Right renal pelvis (tissue), 4 donors: ENCODE results near the gene CEP164. TPM values are rescaled to one million over a fixed set of nuclear protein-coding genes. Genes with fewer than 3 reads are reported as not detected.
"Not testable (repeated sequence)": the region's sequence is repeated elsewhere in the genome, so short reads cannot be mapped to it uniquely, and the experiment has no call there.

Source experiments
- DNase-seq, 4 donors: peaks; one replicate each; pipeline ENCODE4 v3.0.0-alpha.2; 2013; ENCODE audit warnings: low read depth in 4 of 4, low spot score in 3 of 4, missing footprints in 1 of 4
- polyA plus RNA-seq, 4 donors: library from polyadenylated mRNA; unstranded; fragments of 120-200 nt; gene quantifications; one replicate each; pipeline ENCODE4 v1.2.1, GENCODE V29; 2013; ENCODE audit not compliant: insufficient read length in 4 of 4

The CEP164 gene
- polyA plus RNA-seq, 4 donors: 20.0 to 27.4 (median 24.2) TPM

GRCh38 chr11:117303646-117304315, 23.9 kb upstream of the CEP164 start:
- no peak for DNase-seq

DNA sequence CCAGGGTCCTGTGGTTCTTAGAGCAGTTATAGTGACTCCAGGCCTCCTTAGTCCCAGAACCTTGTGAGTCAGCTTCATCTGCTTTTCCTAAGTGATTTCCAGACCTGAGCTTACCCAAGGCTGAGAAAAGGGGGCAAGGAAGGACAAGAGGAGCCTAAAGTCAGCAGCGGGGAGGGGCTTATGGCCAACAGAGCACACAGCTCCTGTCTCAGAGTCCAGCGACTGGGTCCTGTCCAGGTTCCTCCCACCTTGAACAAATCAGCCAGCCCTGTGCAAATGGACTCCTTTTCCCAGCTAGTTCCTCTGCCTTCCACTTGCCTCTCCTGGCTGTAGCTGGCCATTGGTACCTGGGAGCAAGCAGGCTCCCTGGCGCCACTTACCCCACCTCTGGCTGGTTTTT, 22.5 kb upstream of the CEP164 start:
- DNase-seq: no peak

DNA sequence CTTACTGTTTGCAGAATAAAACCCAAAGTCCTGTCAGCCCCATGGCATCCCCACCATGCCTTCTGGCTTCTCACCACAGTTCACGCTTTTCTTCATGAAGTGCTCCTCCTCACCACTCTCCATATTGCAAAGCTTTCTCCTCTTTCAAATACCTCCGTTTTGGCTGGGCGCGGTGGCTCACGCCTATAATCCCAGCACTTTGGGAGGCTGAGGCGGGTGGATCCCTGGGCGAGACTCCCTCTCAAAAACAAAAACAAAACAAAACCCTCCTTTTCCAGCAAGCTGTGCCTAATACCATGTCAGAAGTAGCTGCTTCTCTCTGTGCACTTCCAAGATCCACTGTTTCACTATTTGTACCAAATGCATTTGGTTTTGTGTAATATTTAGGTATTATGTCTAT, 18.3 kb upstream of the CEP164 start:
- no peak for DNase-seq

- no peak for DNase-seq
Observed at GRCh38 chr11:117313091-117313490, 14.6 kb upstream of the CEP164 start.

DNA sequence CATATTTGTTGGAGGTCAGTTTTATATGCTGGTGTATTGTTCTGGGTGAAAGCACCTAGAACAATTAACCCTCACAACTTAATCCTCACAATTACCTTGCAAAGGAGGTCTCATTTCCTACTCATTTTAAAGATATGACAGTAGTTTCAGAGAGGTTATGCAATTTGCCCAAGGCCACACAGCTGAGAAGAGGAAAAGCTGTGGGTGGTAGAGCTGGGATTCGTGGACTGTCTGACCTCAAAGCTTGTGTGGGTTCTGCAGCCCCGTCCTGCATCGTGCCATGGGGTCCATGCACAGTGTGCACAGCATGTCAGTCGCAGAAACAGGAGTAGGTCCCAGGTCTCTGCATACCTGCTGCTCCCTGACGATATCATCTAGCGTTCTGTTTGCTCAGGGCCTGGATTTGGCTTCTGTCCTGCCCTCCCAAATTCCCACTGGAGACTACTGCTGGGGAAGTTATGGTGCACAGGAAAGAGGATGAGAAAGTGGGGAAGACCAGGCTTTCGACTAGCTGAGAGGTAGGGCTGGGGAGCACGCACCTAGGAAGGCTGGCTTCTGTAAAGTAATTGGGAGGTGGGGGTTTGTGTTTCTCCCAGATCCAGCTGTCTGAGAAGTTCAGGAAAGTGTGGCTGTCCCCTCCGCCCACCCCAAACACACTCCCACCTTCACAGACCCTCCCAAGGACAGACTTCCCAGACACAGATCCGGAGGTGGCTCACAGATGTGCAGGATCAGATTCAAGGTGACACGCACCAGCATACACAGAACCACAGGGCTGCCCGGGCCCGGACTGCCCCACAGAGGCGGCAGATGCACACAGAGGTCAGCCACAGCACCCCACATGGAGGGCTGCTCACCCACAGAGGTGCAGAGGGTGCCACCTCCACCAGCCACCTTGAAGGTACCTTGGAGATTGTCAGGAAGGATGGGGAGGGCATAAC, 13.6 kb upstream of the CEP164 start:
- no peak for DNase-seq

DNA sequence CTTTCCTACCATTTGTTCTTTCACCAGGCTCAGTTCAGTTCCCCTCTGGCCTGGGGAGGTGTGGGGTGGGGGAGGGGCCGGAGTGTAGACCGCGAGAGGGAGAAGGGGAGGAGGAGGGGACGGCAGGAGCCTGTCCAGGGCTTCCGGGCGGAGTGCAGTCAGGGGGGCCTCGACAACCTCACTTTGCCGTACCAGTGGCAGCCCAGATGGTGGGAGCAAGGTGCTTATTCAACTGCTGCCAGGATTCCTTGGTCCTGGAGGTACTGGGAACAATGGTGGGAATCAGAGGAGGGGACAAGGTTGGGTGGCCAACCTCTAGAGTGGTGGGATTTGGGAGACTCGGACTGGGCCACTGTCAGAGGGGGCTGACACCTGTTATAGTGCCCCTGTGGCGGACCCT, 12.8 kb upstream of the CEP164 start:
- DNase-seq: no peak

- no peak for DNase-seq
Observed at GRCh38 chr11:117315285-117316196, 12.1 kb upstream of the CEP164 start.

GRCh38 chr11:117316197-117316961, 11.3 kb upstream of the CEP164 start, which contains the start of gene BACE1:
BACE1 (minus strand) TSS chr11:117316256; CDS start chr11:117315795, 461 bp downstream.
- peak; percentile 65 to 78 (median 76) for DNase-seq

DNA sequence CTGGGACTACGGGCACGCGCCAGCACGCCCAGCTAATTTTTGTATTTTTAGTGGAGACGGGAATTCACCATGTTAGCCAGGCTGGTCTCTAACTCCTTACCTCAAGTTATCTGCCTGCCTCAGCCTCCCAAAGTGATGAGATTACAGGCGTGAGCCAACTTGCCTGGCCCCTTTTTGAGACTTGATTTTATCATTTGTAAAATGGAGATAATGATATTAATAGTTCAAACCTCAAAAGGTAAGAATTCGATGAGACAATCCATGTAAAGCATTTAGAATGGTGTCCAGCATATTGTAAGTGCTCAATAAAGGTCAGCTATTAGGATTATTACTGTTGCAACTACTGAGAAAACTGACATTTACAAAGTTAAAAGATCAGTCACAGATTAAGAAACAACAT, 8.9 kb upstream of the CEP164 start:
- DNase-seq: no peak

- DNase-seq: no peak
Observed at GRCh38 chr11:117319214-117319840, 8.3 kb upstream of the CEP164 start.

DNA sequence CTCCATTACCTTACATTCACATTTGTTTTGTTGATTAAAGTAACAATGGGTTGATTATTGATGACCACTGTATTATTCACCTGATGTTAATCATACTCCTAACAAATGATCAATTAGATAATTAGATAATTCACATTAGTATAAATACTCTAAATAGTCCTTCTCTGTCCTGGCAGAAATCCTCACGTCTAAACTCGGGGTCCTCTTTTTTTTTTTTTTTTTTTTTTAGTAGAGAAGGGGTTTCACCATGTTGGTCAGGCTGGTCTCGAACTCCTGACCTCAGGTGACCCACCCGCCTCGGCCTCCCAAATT, 443 bp upstream of the CEP164 start:
- DNase-seq: not testable (repeated sequence)

GRCh38 chr11:117328375-117329010, 839 bp downstream of the CEP164 start:
- DNase-seq: no peak

GRCh38 chr11:117332843-117333242, 5.2 kb downstream of the CEP164 start:
- DNase-seq: no peak

DNA sequence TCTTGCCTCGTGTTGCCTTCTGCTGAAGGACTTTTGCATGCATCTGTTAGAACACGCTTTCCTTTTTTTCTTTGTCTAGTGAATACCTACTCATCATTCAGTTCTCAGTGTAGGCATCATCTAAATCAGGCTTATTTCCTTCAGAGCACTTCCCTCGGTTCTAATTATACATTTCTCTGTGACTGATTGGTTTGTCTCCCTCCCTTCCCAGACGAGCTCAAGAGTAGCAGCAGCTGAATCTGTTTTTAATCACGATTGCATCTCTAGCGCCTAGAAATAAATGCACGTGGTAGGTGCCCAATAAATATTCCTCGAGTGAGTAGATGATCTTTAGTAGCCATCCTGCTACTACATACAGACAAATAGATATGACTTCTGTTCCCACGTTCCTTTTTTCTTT, 6.3 kb downstream of the CEP164 start:
- DNase-seq: no peak

- DNase-seq: no peak
Observed at GRCh38 chr11:117334896-117335295, 7.2 kb downstream of the CEP164 start.

- DNase-seq: no peak
Observed at GRCh38 chr11:117335399-117335798, 7.7 kb downstream of the CEP164 start.

- no peak for DNase-seq
Observed at GRCh38 chr11:117337076-117337475, 9.4 kb downstream of the CEP164 start.

DNA sequence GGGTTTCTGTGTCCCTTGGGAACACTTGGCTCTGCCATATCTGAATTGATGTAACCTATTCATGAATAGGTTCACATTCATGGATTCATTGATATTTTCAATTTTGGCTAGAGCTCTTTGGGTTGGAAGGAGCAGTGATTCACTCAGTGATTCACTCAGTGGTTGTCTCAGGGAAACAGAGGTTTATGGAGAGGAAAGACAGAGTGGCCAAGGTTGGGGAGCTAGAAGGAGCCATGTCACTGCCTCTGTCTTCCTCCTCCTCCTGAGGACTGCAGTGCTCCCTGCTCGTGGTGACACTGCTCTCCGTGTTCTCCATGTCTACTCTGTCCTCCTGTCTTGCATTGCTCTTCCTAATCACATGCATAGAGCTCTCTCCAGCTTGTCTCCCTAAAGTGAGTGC, 17.4 kb downstream of the CEP164 start:
- DNase-seq: no peak

- no peak for DNase-seq
Observed at GRCh38 chr11:117354550-117354949, 26.9 kb downstream of the CEP164 start.
